Esophagus squamous epithelium (tissue), 4 donors: ENCODE measurements around the gene CNTNAP2.

Source experiments
- POLR2A ChIP-seq, 4 donors: fragments of 450-650 bp; IDR thresholded peaks; one replicate each; pipeline ENCODE4 v1.6.1; 2017; ENCODE audit warnings: antibody characterized with exemption in 4 of 4, mild to moderate bottlenecking in 4 of 4, moderate library complexity in 3 of 4
- TF ChIP-seq, protein P1 (sequence below), 6 experiments: fragments of 450-650 bp in 4 of 6; fragments of 200-600 bp in 2 of 6; sonication (generic) in 2 of 6; IDR thresholded peaks; one replicate each; pipeline ENCODE4 v1.5.1; 2016 to 2019; ENCODE audit warnings: antibody characterized with exemption in 6 of 6, mild to moderate bottlenecking in 4 of 6, moderate library complexity in 4 of 6

DNA sequence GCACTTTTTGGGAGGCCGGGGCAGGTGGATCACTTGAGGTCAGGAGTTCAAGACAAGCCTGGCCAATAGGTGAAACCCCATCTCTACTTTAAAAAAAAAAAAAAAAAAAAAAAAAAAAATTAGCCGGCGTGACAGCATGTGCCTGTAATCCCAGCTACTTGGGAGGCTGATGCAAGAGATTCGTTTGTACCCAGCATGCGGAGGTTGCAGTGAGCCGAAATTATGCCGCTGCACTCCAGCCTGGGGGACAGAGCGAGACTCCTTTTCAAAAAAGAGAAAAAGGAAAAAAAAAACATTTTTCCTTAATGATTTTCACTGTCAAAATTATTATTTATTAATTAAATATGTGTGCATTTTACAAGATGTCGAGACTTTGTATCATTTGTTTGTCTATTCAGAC lies 253.6 kb downstream of the CNTNAP2 start:
- TF ChIP-seq, protein P1, sequence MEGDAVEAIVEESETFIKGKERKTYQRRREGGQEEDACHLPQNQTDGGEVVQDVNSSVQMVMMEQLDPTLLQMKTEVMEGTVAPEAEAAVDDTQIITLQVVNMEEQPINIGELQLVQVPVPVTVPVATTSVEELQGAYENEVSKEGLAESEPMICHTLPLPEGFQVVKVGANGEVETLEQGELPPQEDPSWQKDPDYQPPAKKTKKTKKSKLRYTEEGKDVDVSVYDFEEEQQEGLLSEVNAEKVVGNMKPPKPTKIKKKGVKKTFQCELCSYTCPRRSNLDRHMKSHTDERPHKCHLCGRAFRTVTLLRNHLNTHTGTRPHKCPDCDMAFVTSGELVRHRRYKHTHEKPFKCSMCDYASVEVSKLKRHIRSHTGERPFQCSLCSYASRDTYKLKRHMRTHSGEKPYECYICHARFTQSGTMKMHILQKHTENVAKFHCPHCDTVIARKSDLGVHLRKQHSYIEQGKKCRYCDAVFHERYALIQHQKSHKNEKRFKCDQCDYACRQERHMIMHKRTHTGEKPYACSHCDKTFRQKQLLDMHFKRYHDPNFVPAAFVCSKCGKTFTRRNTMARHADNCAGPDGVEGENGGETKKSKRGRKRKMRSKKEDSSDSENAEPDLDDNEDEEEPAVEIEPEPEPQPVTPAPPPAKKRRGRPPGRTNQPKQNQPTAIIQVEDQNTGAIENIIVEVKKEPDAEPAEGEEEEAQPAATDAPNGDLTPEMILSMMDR (IDR thresholded peaks at IDR 0.05): no peak
- TF ChIP-seq POLR2A (IDR thresholded peaks at IDR 0.05): no peak
